ENCODE measurements around the gene GIMAP2.

GIMAP2 gene

GRCh38 chr7:150715738-150716137 is 30.2 kb downstream of the GIMAP2 start:
- H3K36me3 ChIP-seq (ENCODE audit: control insufficient read depth in 1 of 2, insufficient read depth in 2 of 2, low read depth in 1 of 2, low read length in 2 of 2) = peaks cover 0 to 4% of the 10 kb centered on the region in 2 experiments
- WGBS = 36% methylated on average over 2 of the region's 4 CpGs
- no peak overlapping the region for H2AFZ ChIP-seq (ENCODE audit: low read depth, low read length)
- no peak overlapping the region for H3K27ac ChIP-seq (ENCODE audit: low read length, poor library complexity, severe bottlenecking)
- H4K8ac ChIP-seq (ENCODE audit: low read length) = no peak overlapping the region
- H2BK120ac ChIP-seq (ENCODE audit: low read depth, low read length) = no peak overlapping the region
- no peaks in the 10 kb centered on the region for H3K4me1 ChIP-seq (ENCODE audit: control insufficient read depth, insufficient read depth, low read depth, low read length)
- H3K79me1 ChIP-seq (replicated peaks; ENCODE audit: low read length, poor library complexity, severe bottlenecking) = no peaks in the 10 kb centered on the region
- no peak overlapping the region for H2BK5ac ChIP-seq (ENCODE audit: low read depth, low read length, poor library complexity, severe bottlenecking)
- no peak for DNase-seq
- no peak overlapping the region for H2BK15ac ChIP-seq (ENCODE audit: low read depth, poor library complexity, severe bottlenecking)
- no peak overlapping the region for H2BK12ac ChIP-seq (ENCODE audit: low read length in 2 of 2)
- no peak overlapping the region for H3K4ac ChIP-seq (ENCODE audit: low read depth in 1 of 2, low read length in 2 of 2)
- H3K9me3 ChIP-seq (ENCODE audit: control insufficient read depth, low read length) = peaks cover 5% of the 10 kb centered on the region
- H3K18ac ChIP-seq (ENCODE audit: low read depth in 1 of 2, low read length in 2 of 2) = no peak overlapping the region
- H3K9ac ChIP-seq (ENCODE audit: low read length) = no peak overlapping the region
- no peak overlapping the region for H3K14ac ChIP-seq (ENCODE audit: low read length in 2 of 2)
- no peak overlapping the region for H4K91ac ChIP-seq (ENCODE audit: low read length)
- H2AK5ac ChIP-seq (ENCODE audit: low read length, severe bottlenecking) = no peak overlapping the region
- no peak overlapping the region for H3K23ac ChIP-seq (ENCODE audit: low read length in 2 of 2)
- H3K27me3 ChIP-seq (ENCODE audit: control insufficient read depth in 1 of 2, insufficient read depth in 1 of 2, low read length in 2 of 2) = no peaks in the 10 kb centered on the region
- no peak overlapping the region for H3K4me2 ChIP-seq (ENCODE audit: low read length, poor library complexity, severe bottlenecking)
- H3K4me3 ChIP-seq (ENCODE audit: insufficient read depth in 1 of 2, low read depth in 1 of 2, low read length in 2 of 2) = no peak overlapping the region

DNA sequence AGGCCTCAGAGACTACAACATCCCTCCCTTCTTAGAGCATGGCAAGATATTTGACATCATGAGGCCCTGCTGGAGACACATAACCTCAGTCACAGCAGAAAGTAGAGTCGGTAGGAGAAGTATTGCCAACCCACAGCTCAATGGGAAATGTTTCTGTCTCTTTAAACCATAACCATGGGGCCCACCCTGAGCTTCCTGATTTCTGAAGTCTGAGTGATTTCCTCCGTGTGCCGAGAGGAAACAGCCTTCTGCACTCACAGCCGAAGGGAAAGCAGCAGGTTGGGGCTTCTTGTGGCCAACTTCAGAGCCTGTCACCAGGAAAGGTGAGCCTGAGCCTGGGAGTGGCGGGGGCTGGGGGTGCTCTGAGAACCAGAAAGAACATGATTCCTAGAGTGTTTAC is 30.9 kb downstream of the GIMAP2 start, which contains the start of gene GIMAP1:
GIMAP1 (plus strand) TSS at position 246 of the 400 bp plus-strand sequence. CDS start 2,435 bp downstream, outside the sequence.
- no peak within 1 kb of the TSS for H2AK5ac ChIP-seq (ENCODE audit: low read length, severe bottlenecking)
- no peak within 1 kb of the TSS for H3K4me2 ChIP-seq (ENCODE audit: low read length, poor library complexity, severe bottlenecking)
- no peaks in the 10 kb centered on the region for H3K79me1 ChIP-seq (replicated peaks; ENCODE audit: low read length, poor library complexity, severe bottlenecking)
- H3K9ac ChIP-seq (ENCODE audit: low read length) = no peak within 1 kb of the TSS
- no peak within 1 kb of the TSS for H3K27ac ChIP-seq (ENCODE audit: low read length, poor library complexity, severe bottlenecking)
- no peaks in the 10 kb centered on the region for H3K27me3 ChIP-seq (ENCODE audit: control insufficient read depth in 1 of 2, insufficient read depth in 1 of 2, low read length in 2 of 2)
- no peak within 1 kb of the TSS for H3K23ac ChIP-seq (ENCODE audit: low read length in 2 of 2)
- H2BK5ac ChIP-seq (ENCODE audit: low read depth, low read length, poor library complexity, severe bottlenecking) = no peak within 1 kb of the TSS
- no peak within 1 kb of the TSS for H2BK120ac ChIP-seq (ENCODE audit: low read depth, low read length)
- WGBS = 59% methylated on average over 5 of the region's 5 CpGs
- no peak within 1 kb of the TSS for H3K4ac ChIP-seq (ENCODE audit: low read depth in 1 of 2, low read length in 2 of 2)
- H3K18ac ChIP-seq (ENCODE audit: low read depth in 1 of 2, low read length in 2 of 2) = no peak within 1 kb of the TSS
- no peak for DNase-seq
- H3K4me3 ChIP-seq (ENCODE audit: insufficient read depth in 1 of 2, low read depth in 1 of 2, low read length in 2 of 2) = no peak within 1 kb of the TSS
- no peak within 1 kb of the TSS for H2AFZ ChIP-seq (ENCODE audit: low read depth, low read length)
- H4K8ac ChIP-seq (ENCODE audit: low read length) = no peak within 1 kb of the TSS
- peaks cover 0 to 4% of the 10 kb centered on the region in 2 experiments for H3K36me3 ChIP-seq (ENCODE audit: control insufficient read depth in 1 of 2, insufficient read depth in 2 of 2, low read depth in 1 of 2, low read length in 2 of 2)
- no peak within 1 kb of the TSS for H4K91ac ChIP-seq (ENCODE audit: low read length)
- no peaks in the 10 kb centered on the region for H3K4me1 ChIP-seq (ENCODE audit: control insufficient read depth, insufficient read depth, low read depth, low read length)
- no peak within 1 kb of the TSS for H3K14ac ChIP-seq (ENCODE audit: low read length in 2 of 2)
- no peak within 1 kb of the TSS for H2BK12ac ChIP-seq (ENCODE audit: low read length in 2 of 2)
- H3K9me3 ChIP-seq (ENCODE audit: control insufficient read depth, low read length) = peaks cover 5% of the 10 kb centered on the region
- H2BK15ac ChIP-seq (ENCODE audit: low read depth, poor library complexity, severe bottlenecking) = no peak within 1 kb of the TSS

- Histone ChIP-seq H3K79me1 (replicated peaks; ENCODE audit: low read length, poor library complexity, severe bottlenecking) (no peaks in the 10 kb centered on the region), H3K36me3 (ENCODE audit: control insufficient read depth in 1 of 2, insufficient read depth in 2 of 2, low read depth in 1 of 2, low read length in 2 of 2) (peaks cover 0 to 4% of the 10 kb centered on the region in 2 experiments), H2AK5ac (ENCODE audit: low read length, severe bottlenecking) (no peak overlapping the region), H2BK12ac (ENCODE audit: low read length in 2 of 2) (no peak overlapping the region), H3K23ac (ENCODE audit: low read length in 2 of 2) (no peak overlapping the region), H4K91ac (ENCODE audit: low read length) (no peak overlapping the region), H3K27me3 (ENCODE audit: control insufficient read depth in 1 of 2, insufficient read depth in 1 of 2, low read length in 2 of 2) (no peaks in the 10 kb centered on the region), H3K27ac (ENCODE audit: low read length, poor library complexity, severe bottlenecking) (no peak overlapping the region), H2BK120ac (ENCODE audit: low read depth, low read length) (no peak overlapping the region), H2AFZ (ENCODE audit: low read depth, low read length) (no peak overlapping the region), H3K4me3 (ENCODE audit: insufficient read depth in 1 of 2, low read depth in 1 of 2, low read length in 2 of 2) (no peak overlapping the region), H3K4me1 (ENCODE audit: control insufficient read depth, insufficient read depth, low read depth, low read length) (no peaks in the 10 kb centered on the region), H3K14ac (ENCODE audit: low read length in 2 of 2) (no peak overlapping the region), H4K8ac (ENCODE audit: low read length) (no peak overlapping the region), H3K9me3 (ENCODE audit: control insufficient read depth, low read length) (peaks cover 5% of the 10 kb centered on the region), H3K9ac (ENCODE audit: low read length) (no peak overlapping the region), H2BK15ac (ENCODE audit: low read depth, poor library complexity, severe bottlenecking) (no peak overlapping the region), H3K18ac (ENCODE audit: low read depth in 1 of 2, low read length in 2 of 2) (no peak overlapping the region), H3K4ac (ENCODE audit: low read depth in 1 of 2, low read length in 2 of 2) (no peak overlapping the region), H3K4me2 (ENCODE audit: low read length, poor library complexity, severe bottlenecking) (no peak overlapping the region), H2BK5ac (ENCODE audit: low read depth, low read length, poor library complexity, severe bottlenecking) (no peak overlapping the region)
- 47% methylated on average over 4 of the region's 4 CpGs for WGBS
- no peak for DNase-seq
Observed at GRCh38 chr7:150716939-150717338, 31.4 kb downstream of the GIMAP2 start.

- no peak overlapping the region for H3K14ac ChIP-seq (ENCODE audit: low read length in 2 of 2)
- H3K79me1 ChIP-seq (replicated peaks; ENCODE audit: low read length, poor library complexity, severe bottlenecking) = no peaks in the 10 kb centered on the region
- H3K4ac ChIP-seq (ENCODE audit: low read depth in 1 of 2, low read length in 2 of 2) = no peak overlapping the region
- DNase-seq = no peak
- no peak overlapping the region for H3K23ac ChIP-seq (ENCODE audit: low read length in 2 of 2)
- peaks cover 0 to 4% of the 10 kb centered on the region in 2 experiments for H3K36me3 ChIP-seq (ENCODE audit: control insufficient read depth in 1 of 2, insufficient read depth in 2 of 2, low read depth in 1 of 2, low read length in 2 of 2)
- H3K4me3 ChIP-seq (ENCODE audit: insufficient read depth in 1 of 2, low read depth in 1 of 2, low read length in 2 of 2) = no peak overlapping the region
- H2AFZ ChIP-seq (ENCODE audit: low read depth, low read length) = no peak overlapping the region
- H2AK5ac ChIP-seq (ENCODE audit: low read length, severe bottlenecking) = no peak overlapping the region
- 39% methylated on average over 4 of the region's 4 CpGs for WGBS
- no peak overlapping the region for H4K91ac ChIP-seq (ENCODE audit: low read length)
- H3K18ac ChIP-seq (ENCODE audit: low read depth in 1 of 2, low read length in 2 of 2) = no peak overlapping the region
- no peak overlapping the region for H3K4me2 ChIP-seq (ENCODE audit: low read length, poor library complexity, severe bottlenecking)
- no peak overlapping the region for H2BK5ac ChIP-seq (ENCODE audit: low read depth, low read length, poor library complexity, severe bottlenecking)
- H2BK120ac ChIP-seq (ENCODE audit: low read depth, low read length) = no peak overlapping the region
- H3K4me1 ChIP-seq (ENCODE audit: control insufficient read depth, insufficient read depth, low read depth, low read length) = no peaks in the 10 kb centered on the region
- no peaks in the 10 kb centered on the region for H3K27me3 ChIP-seq (ENCODE audit: control insufficient read depth in 1 of 2, insufficient read depth in 1 of 2, low read length in 2 of 2)
- H4K8ac ChIP-seq (ENCODE audit: low read length) = no peak overlapping the region
- no peak overlapping the region for H3K9ac ChIP-seq (ENCODE audit: low read length)
- H3K27ac ChIP-seq (ENCODE audit: low read length, poor library complexity, severe bottlenecking) = no peak overlapping the region
- H2BK15ac ChIP-seq (ENCODE audit: low read depth, poor library complexity, severe bottlenecking) = no peak overlapping the region
- H2BK12ac ChIP-seq (ENCODE audit: low read length in 2 of 2) = no peak overlapping the region
- peaks cover 5% of the 10 kb centered on the region for H3K9me3 ChIP-seq (ENCODE audit: control insufficient read depth, low read length)
Observed at GRCh38 chr7:150717814-150718420, 32.4 kb downstream of the GIMAP2 start.

All from mesenchymal stem cell (in vitro differentiated cells and primary cell).